ENCODE data around the gene C1orf105. TPM values are rescaled to one million over a fixed set of nuclear protein-coding genes. Genes with fewer than 3 reads are reported as not detected.

C1orf105 gene
- total and polyA plus RNA-seq, 2 of the 13 experiments (the other 11 are each of a cell fraction or from before 2014, with no cell fraction given): 0.15 to 0.45 TPM

DNA sequence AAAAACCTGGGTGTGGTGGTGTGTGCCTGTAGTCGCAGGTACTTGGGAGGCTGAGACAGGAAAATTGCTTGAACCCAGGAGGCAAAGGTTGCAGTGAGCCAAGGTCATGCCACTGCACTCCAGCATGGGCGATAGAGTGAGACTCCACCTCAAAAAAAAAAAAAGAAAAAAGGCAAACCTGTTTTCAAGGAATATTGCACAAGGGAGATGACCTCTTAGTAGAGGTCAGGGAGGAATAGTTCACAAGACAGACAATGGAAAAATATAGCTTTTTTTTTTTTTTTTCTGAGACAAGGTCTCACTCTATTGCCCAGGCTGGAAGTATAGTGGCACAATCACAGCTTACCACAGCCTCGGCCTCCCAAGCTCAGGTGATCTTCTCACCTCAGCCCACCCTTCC, 90.0 kb downstream of the C1orf105 start (continued):
- TF ChIP-seq, protein P1, sequence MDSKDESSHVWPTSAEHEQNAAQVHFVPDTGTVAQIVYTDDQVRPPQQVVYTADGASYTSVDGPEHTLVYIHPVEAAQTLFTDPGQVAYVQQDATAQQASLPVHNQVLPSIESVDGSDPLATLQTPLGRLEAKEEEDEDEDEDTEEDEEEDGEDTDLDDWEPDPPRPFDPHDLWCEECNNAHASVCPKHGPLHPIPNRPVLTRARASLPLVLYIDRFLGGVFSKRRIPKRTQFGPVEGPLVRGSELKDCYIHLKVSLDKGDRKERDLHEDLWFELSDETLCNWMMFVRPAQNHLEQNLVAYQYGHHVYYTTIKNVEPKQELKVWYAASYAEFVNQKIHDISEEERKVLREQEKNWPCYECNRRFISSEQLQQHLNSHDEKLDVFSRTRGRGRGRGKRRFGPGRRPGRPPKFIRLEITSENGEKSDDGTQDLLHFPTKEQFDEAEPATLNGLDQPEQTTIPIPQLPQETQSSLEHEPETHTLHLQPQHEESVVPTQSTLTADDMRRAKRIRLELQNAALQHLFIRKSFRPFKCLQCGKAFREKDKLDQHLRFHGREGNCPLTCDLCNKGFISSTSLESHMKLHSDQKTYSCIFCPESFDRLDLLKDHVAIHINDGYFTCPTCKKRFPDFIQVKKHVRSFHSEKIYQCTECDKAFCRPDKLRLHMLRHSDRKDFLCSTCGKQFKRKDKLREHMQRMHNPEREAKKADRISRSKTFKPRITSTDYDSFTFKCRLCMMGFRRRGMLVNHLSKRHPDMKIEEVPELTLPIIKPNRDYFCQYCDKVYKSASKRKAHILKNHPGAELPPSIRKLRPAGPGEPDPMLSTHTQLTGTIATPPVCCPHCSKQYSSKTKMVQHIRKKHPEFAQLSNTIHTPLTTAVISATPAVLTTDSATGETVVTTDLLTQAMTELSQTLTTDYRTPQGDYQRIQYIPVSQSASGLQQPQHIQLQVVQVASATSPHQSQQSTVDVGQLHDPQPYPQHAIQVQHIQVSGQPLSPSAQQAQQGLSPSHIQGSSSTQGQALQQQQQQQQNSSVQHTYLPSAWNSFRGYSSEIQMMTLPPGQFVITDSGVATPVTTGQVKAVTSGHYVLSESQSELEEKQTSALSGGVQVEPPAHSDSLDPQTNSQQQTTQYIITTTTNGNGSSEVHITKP (CRISPR knock-in tag; IDR thresholded peaks at IDR 0.05; ENCODE audit: low read depth): no peak
- TF ChIP-seq NR2F6 (IDR thresholded peaks at IDR 0.05) (peak; percentile 80), NR2F6 (CRISPR knock-in tag; IDR thresholded peaks at IDR 0.05) (peak; percentile 68), SOX6 (IDR thresholded peaks at IDR 0.05) (no peak), SOX6 (CRISPR knock-in tag; IDR thresholded peaks at IDR 0.05) (peak; percentile 19; the same call in 1 of the 2 replicates), ZNF441 (CRISPR knock-in tag; IDR thresholded peaks at IDR 0.05; ENCODE audit: borderline replicate concordance) (peak; percentile 53; the same call in 1 of the 2 replicates), SOX13 (IDR thresholded peaks at IDR 0.05) (no peak), SOX13 (CRISPR knock-in tag; conservative IDR thresholded peaks at IDR 0.05 in 1 of 2, IDR thresholded peaks at IDR 0.05 in 1 of 2) (peak in 1 of 2 experiments; percentile 66; a peak in 1 of 4 replicates), RXRB (CRISPR knock-in tag; IDR thresholded peaks at IDR 0.05; ENCODE audit: borderline replicate concordance) (peak; percentile 72; the same call in 1 of the 2 replicates)
- TF ChIP-seq, protein P2, sequence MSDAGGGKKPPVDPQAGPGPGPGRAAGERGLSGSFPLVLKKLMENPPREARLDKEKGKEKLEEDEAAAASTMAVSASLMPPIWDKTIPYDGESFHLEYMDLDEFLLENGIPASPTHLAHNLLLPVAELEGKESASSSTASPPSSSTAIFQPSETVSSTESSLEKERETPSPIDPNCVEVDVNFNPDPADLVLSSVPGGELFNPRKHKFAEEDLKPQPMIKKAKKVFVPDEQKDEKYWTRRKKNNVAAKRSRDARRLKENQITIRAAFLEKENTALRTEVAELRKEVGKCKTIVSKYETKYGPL (CRISPR knock-in tag; IDR thresholded peaks at IDR 0.05): no peak

DNA sequence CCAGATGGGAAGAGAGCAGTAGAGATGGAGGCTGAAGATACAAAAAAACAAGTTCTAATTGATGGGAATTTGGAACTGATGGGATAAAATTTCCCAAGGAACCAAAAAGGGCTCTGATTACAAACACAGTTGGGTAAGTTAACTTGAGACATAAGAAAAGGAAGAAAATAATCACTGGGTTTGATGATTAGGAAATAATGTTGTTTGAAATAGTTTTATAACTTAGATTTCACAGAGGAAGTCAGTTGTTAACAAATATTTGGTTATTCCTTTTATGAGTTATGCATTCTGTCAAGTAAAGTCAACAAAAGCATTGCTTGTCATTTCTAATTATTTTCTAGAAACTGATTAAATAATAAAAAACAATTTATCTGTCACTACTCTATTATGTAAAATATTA, 92.1 kb downstream of the C1orf105 start:
- Histone ChIP-seq H2AFZ (ENCODE audit: low read length) (no peak overlapping the region), H3K9ac (ENCODE audit: insufficient read depth, low read depth, low read length) (no peak overlapping the region), H3K36me3 (replicated peaks in 1 of 2; ENCODE audit: control insufficient read depth in 1 of 2, insufficient read depth in 2 of 2, low read length in 2 of 2) (no peaks in the 10 kb centered on the region), H3K4me3 (replicated peaks in 1 of 3; ENCODE audit: insufficient read depth in 1 of 3, low read depth in 2 of 3, low read length in 3 of 3) (no peak overlapping the region), H3K4me1 (ENCODE audit: insufficient read depth, low read length) (no peaks in the 10 kb centered on the region), H3K79me2 (ENCODE audit: insufficient read depth, low read length) (no peaks in the 10 kb centered on the region), H3K27me3 (ENCODE audit: control insufficient read depth in 1 of 2, insufficient read depth in 2 of 2, low read length in 2 of 2) (no peaks in the 10 kb centered on the region; a peak in 1 of 5 replicates), H3K4me2 (ENCODE audit: low read depth, low read length) (no peak overlapping the region), H3K9me3 (ENCODE audit: low read length) (peaks cover 8% of the 10 kb centered on the region), H3K27ac (ENCODE audit: extremely low read length, insufficient read depth, low read length) (no peak overlapping the region), H4K20me1 (ENCODE audit: insufficient read depth, low read length) (no peaks in the 10 kb centered on the region)
- no peak for DNase-seq (ENCODE audit: low spot score)
- BruUV-seq (replicated peaks): no TSS peak
- ATAC-seq: no peak
- in situ Hi-C loops (cut with HindIII; ENCODE audit: extremely low pct_ligation_motif_present, low pct_unique_long_range_greater_than_20kb) (no loop called here), intact Hi-C loops (cut with micrococcal nuclease; ENCODE audit: unreplicated experiment) (no loop called here)
- no peak for FAIRE-seq
- ChIA-PET CTCF (ENCODE audit: low intra/inter-chr PET ratio, low total read pairs) (no interaction called here), POLR2A (interaction anchor here (2.3 kb wide), 1 partner anchor 20 kb away, joined by 13 read pairs; the partner anchor contains the start of gene SUCO)
- TF ChIP-seq, protein P3, sequence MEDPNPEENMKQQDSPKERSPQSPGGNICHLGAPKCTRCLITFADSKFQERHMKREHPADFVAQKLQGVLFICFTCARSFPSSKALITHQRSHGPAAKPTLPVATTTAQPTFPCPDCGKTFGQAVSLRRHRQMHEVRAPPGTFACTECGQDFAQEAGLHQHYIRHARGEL (CRISPR knock-in tag; IDR thresholded peaks at IDR 0.05): no peak
- TF ChIP-seq RFXAP (CRISPR knock-in tag; IDR thresholded peaks at IDR 0.05; ENCODE audit: borderline replicate concordance) (no peak), ZNF343 (CRISPR knock-in tag; IDR thresholded peaks at IDR 0.05) (no peak), SPEN (CRISPR knock-in tag; IDR thresholded peaks at IDR 0.05; ENCODE audit: low read depth) (no peak), NR2F6 (IDR thresholded peaks at IDR 0.05) (no peak), NR2F6 (CRISPR knock-in tag; IDR thresholded peaks at IDR 0.05) (no peak), EHMT2 (IDR thresholded peaks at IDR 0.05; ENCODE audit: borderline replicate concordance, low read depth, low read length) (no peak)
- TF ChIP-seq, protein P4, sequence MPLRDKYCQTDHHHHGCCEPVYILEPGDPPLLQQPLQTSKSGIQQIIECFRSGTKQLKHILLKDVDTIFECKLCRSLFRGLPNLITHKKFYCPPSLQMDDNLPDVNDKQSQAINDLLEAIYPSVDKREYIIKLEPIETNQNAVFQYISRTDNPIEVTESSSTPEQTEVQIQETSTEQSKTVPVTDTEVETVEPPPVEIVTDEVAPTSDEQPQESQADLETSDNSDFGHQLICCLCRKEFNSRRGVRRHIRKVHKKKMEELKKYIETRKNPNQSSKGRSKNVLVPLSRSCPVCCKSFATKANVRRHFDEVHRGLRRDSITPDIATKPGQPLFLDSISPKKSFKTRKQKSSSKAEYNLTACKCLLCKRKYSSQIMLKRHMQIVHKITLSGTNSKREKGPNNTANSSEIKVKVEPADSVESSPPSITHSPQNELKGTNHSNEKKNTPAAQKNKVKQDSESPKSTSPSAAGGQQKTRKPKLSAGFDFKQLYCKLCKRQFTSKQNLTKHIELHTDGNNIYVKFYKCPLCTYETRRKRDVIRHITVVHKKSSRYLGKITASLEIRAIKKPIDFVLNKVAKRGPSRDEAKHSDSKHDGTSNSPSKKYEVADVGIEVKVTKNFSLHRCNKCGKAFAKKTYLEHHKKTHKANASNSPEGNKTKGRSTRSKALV (CRISPR knock-in tag; IDR thresholded peaks at IDR 0.05): no peak
- TF ChIP-seq, protein P5, sequence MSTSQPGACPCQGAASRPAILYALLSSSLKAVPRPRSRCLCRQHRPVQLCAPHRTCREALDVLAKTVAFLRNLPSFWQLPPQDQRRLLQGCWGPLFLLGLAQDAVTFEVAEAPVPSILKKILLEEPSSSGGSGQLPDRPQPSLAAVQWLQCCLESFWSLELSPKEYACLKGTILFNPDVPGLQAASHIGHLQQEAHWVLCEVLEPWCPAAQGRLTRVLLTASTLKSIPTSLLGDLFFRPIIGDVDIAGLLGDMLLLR (CRISPR knock-in tag; IDR thresholded peaks at IDR 0.05): no peak

All from HepG2 (cell line).